TTC549 (cell line): ENCODE measurements around the gene FAM3A.

Experiments
- FAIRE-seq: peaks from 2 replicates; lab custom pipeline; 2012; peaks lifted over from hg19 to GRCh38; lab: Jason Lieb, UNC

FAM3A gene

GRCh38 chrX:154458954-154459778 is 56.9 kb downstream of the FAM3A start:
- FAIRE-seq: no peak

DNA sequence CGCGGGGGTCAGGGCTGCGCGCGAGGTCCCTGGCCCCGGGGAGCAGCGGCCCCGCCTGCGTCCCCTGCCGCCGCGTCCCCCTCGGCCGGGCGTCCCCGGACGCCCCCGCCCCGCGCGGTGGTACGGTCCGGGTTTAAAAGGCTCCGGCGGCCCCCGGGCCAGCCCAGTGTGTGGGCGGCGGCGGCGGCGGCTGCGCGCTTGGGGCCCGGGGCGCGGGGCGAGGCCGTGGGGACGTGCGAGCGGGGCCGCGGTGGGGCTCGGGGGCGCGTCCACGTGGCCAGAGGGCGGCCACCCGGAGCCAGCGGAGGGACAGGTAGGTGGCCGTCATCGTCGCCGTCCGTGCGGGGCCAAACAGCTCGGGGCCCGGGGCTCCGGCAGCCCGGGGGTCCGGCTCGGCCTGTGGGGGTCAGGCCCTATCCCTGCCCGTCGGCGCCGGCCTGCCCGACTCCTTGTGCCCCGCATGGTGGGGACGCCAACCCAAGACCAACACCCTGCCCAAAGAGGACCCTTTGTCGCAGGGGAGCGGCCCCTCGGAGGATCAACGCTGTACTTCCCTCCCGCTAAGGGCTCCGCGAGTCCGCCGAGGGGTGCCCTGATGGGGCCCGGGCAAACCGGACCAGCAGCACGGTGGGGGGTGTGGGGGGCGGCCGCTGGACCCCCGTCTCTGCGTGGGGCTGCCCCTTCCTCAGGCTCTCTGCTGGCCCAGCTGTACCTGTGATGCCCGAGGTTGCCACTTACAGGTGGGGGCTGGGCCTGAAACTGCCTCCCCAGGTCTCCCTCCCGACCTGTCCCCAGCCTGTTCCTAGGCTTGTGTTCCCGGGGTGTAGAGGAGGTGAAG is 57.7 kb downstream of the FAM3A start, which contains the start of gene PLXNA3:
Gene PLXNA3 (plus strand): TSS at position 166 of the 838 bp plus-strand sequence. CDS start 1,903 bp downstream, outside the sequence.
- FAIRE-seq: no peak

- no peak for FAIRE-seq
These were observed 58.4 kb downstream of the FAM3A start for GRCh38 chrX:154457491-154458115.
